Parathyroid adenoma (tissue), 2 donors: ENCODE results near the gene TOGARAM1.

Experiments
- H2AFZ ChIP-seq: fragments of 300-600 bp; sonication (generic); one replicate; pipeline ENCODE4 v1.7.0; 2017; ENCODE audit warnings: antibody characterized with exemption, mild to moderate bottlenecking
- H3K27ac ChIP-seq: fragments of 300-600 bp; sonication (generic); one replicate; pipeline ENCODE4 v1.7.0; 2017
- H3K27me3 ChIP-seq: fragments of 300-600 bp; sonication (generic); one replicate; pipeline ENCODE4 v1.7.0; 2017; ENCODE audit warnings: low read length; ENCODE audit not compliant: control insufficient read depth, insufficient read depth
- H3K36me3 ChIP-seq: fragments of 300-600 bp; sonication (generic); one replicate; pipeline ENCODE4 v1.7.0; 2017; ENCODE audit warnings: low read length; ENCODE audit not compliant: control insufficient read depth, insufficient read depth
- H3K4me1 ChIP-seq: fragments of 300-600 bp; sonication (generic); one replicate; pipeline ENCODE4 v1.7.0; 2017; ENCODE audit warnings: control low read depth
- H3K4me2 ChIP-seq: fragments of 300-600 bp; sonication (generic); one replicate; pipeline ENCODE4 v1.7.0; 2017; ENCODE audit warnings: low read length
- H3K4me3 ChIP-seq: fragments of 300-600 bp; sonication (generic); one replicate; pipeline ENCODE4 v1.7.0; 2017; ENCODE audit warnings: low read depth, low read length
- H3K79me2 ChIP-seq: fragments of 300-600 bp; sonication (generic); one replicate; pipeline ENCODE4 v1.7.0; 2017; ENCODE audit warnings: control low read depth
- H3K9ac ChIP-seq: fragments of 300-600 bp; sonication (generic); one replicate; pipeline ENCODE4 v1.7.0; 2017; ENCODE audit warnings: mild to moderate bottlenecking
- H3K9me3 ChIP-seq: fragments of 300-600 bp; sonication (generic); one replicate; pipeline ENCODE4 v1.7.0; 2017; ENCODE audit warnings: low read length; ENCODE audit not compliant: control insufficient read depth
- TF ChIP-seq, protein P1 (sequence below): fragments of 300-600 bp; sonication (generic); IDR thresholded peaks from one replicate; pipeline ENCODE4 v1.7.0; 2017; ENCODE audit warnings: antibody characterized with exemption, mild to moderate bottlenecking
- donor health status: primary hyperparathyroidism.

TOGARAM1 gene, protein sequence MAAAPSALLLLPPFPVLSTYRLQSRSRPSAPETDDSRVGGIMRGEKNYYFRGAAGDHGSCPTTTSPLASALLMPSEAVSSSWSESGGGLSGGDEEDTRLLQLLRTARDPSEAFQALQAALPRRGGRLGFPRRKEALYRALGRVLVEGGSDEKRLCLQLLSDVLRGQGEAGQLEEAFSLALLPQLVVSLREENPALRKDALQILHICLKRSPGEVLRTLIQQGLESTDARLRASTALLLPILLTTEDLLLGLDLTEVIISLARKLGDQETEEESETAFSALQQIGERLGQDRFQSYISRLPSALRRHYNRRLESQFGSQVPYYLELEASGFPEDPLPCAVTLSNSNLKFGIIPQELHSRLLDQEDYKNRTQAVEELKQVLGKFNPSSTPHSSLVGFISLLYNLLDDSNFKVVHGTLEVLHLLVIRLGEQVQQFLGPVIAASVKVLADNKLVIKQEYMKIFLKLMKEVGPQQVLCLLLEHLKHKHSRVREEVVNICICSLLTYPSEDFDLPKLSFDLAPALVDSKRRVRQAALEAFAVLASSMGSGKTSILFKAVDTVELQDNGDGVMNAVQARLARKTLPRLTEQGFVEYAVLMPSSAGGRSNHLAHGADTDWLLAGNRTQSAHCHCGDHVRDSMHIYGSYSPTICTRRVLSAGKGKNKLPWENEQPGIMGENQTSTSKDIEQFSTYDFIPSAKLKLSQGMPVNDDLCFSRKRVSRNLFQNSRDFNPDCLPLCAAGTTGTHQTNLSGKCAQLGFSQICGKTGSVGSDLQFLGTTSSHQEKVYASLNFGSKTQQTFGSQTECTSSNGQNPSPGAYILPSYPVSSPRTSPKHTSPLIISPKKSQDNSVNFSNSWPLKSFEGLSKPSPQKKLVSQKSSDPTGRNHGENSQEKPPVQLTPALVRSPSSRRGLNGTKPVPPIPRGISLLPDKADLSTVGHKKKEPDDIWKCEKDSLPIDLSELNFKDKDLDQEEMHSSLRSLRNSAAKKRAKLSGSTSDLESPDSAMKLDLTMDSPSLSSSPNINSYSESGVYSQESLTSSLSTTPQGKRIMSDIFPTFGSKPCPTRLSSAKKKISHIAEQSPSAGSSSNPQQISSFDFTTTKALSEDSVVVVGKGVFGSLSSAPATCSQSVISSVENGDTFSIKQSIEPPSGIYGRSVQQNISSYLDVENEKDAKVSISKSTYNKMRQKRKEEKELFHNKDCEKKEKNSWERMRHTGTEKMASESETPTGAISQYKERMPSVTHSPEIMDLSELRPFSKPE (N-terminal part only)

GRCh38 chr14:44961554-44962333, at the start of gene TOGARAM1, which contains the start of gene KLHL28:
Gene TOGARAM1, plus strand, starts transcription at chr14:44962190. Its CDS starts 232 bp downstream, at chr14:44962422.
Gene KLHL28, minus strand, starts transcription at chr14:44961947. Its CDS starts 16,019 bp downstream, at chr14:44945928.
- Histone ChIP-seq H3K36me3 (no peaks in the 10 kb centered on the region), H3K4me1 (peaks cover 3% of the 10 kb centered on the region), H3K79me2 (peaks cover 26% of the 10 kb centered on the region), H3K27me3 (no peaks in the 10 kb centered on the region), H3K9ac (peak within 1 kb of the TSS; percentile 50), H3K4me2 (peak within 1 kb of the TSS; percentile 83), H3K9me3 (no peaks in the 10 kb centered on the region), H2AFZ (peak within 1 kb of the TSS; percentile 66), H3K4me3 (peak within 1 kb of the TSS; percentile 93), H3K27ac (peak within 1 kb of the TSS; percentile 92)
- TF ChIP-seq, protein P1, sequence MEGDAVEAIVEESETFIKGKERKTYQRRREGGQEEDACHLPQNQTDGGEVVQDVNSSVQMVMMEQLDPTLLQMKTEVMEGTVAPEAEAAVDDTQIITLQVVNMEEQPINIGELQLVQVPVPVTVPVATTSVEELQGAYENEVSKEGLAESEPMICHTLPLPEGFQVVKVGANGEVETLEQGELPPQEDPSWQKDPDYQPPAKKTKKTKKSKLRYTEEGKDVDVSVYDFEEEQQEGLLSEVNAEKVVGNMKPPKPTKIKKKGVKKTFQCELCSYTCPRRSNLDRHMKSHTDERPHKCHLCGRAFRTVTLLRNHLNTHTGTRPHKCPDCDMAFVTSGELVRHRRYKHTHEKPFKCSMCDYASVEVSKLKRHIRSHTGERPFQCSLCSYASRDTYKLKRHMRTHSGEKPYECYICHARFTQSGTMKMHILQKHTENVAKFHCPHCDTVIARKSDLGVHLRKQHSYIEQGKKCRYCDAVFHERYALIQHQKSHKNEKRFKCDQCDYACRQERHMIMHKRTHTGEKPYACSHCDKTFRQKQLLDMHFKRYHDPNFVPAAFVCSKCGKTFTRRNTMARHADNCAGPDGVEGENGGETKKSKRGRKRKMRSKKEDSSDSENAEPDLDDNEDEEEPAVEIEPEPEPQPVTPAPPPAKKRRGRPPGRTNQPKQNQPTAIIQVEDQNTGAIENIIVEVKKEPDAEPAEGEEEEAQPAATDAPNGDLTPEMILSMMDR = no peak

DNA sequence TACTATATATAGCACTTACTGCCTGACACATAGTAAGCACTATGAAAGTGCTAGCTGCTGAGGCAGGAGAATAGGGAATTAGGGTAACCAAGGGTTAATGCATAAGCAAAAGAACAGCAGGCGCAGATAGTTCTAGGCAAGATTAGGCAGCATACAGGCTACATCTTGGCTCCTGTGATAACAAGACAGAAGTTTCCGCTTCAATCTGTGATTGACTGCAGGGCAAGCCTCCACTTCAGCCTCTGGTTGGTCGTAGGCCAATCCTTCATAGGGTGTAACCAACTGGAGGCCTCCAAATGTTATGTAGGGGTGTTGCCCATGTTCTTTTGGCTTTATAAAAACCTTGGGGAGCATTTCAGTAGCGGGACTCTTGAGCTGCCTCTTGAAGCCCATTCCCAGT, 47.1 kb upstream of the TOGARAM1 start:
- Histone ChIP-seq H3K27ac (no peak overlapping the region), H3K79me2 (no peaks in the 10 kb centered on the region), H3K27me3 (no peaks in the 10 kb centered on the region), H2AFZ (peak overlapping the region; percentile 26), H3K4me2 (no peak overlapping the region), H3K9ac (no peak overlapping the region), H3K4me3 (no peak overlapping the region), H3K4me1 (no peaks in the 10 kb centered on the region), H3K9me3 (no peaks in the 10 kb centered on the region), H3K36me3 (no peaks in the 10 kb centered on the region)
- TF ChIP-seq, protein P1 = no peak

DNA sequence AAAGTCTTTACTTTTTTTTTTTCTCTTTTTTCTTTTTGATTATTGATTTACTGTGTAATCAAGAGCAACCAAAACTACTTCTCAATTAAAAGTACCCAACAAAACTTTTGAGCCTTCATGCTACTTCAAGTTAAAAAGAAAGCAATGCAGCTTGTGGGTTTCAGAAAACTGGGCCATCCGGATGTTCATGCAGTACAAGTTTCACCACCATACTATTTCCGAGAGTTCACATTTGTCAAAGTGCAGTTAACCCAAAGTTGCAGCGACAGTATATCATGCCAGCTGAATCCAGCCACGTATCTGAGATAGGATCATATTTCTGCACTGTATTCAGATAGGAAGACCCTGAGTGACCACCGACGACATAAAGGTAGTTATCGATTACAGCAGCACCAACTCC, 33.2 kb upstream of the TOGARAM1 start:
- TF ChIP-seq, protein P1 = no peak

DNA sequence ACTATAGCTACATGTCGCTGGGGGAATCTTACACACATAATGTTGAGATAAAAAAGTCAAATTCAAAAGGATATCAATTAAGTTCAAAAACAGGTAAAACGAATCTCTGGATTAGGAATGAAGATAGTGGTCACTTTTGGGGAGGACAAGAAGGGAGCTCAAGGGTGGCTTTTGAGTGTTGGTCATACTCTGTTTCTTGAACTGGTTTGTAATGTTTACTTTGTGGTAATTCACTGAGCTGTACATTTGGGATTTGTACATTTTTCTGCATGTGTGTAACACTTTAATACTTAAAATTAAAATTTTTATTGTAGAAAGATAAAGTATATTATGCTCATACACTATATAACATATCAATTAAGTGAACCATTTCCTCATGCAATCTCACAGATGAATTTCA, 26.8 kb upstream of the TOGARAM1 start:
- no peak overlapping the region for H3K27ac ChIP-seq
- H3K4me1 ChIP-seq = no peaks in the 10 kb centered on the region
- no peak overlapping the region for H2AFZ ChIP-seq
- TF ChIP-seq, protein P1 = no peak
- H3K27me3 ChIP-seq = no peaks in the 10 kb centered on the region
- no peaks in the 10 kb centered on the region for H3K36me3 ChIP-seq
- H3K4me3 ChIP-seq = no peak overlapping the region
- H3K9me3 ChIP-seq = no peaks in the 10 kb centered on the region
- peaks cover 10% of the 10 kb centered on the region for H3K79me2 ChIP-seq
- no peak overlapping the region for H3K9ac ChIP-seq
- H3K4me2 ChIP-seq = no peak overlapping the region

More for the DNA sequence above, 33.2 kb upstream of the TOGARAM1 start:
- no peak overlapping the region for H3K27ac ChIP-seq
- H3K4me2 ChIP-seq = no peak overlapping the region
- H2AFZ ChIP-seq = no peak overlapping the region
- H3K9me3 ChIP-seq = no peaks in the 10 kb centered on the region
- H3K4me1 ChIP-seq = no peaks in the 10 kb centered on the region
- H3K4me3 ChIP-seq = no peak overlapping the region
- H3K9ac ChIP-seq = no peak overlapping the region
- no peaks in the 10 kb centered on the region for H3K79me2 ChIP-seq
- H3K27me3 ChIP-seq = no peaks in the 10 kb centered on the region
- no peaks in the 10 kb centered on the region for H3K36me3 ChIP-seq
